Peyer's patch (tissue), 4 donors: ENCODE results near the gene SEMA3B.

ENCODE experiments used
- CTCF ChIP-seq, 6 experiments: fragments of 450-650 bp in 4 of 6; fragments of 200-600 bp in 2 of 6; sonication (generic) in 1 of 6; IDR thresholded peaks; one replicate each; pipeline ENCODE4 v1.5.1; 2017 to 2019; ENCODE audit warnings: antibody characterized with exemption in 6 of 6, mild to moderate bottlenecking in 3 of 6, moderate library complexity in 1 of 6
- POLR2A ChIP-seq, 2 donors: fragments of 450-650 bp; IDR thresholded peaks; one replicate each; pipeline ENCODE4 v1.5.1; 2017; ENCODE audit warnings: antibody characterized with exemption in 2 of 2, mild to moderate bottlenecking in 2 of 2, moderate library complexity in 2 of 2

GRCh38 chr3:50221411-50222168, 47.4 kb upstream of the SEMA3B start:
- no peak for TF ChIP-seq CTCF (IDR thresholded peaks at IDR 0.05)
- TF ChIP-seq POLR2A (IDR thresholded peaks at IDR 0.05): no peak
